Neutrophil (primary cell): ENCODE results near the gene DDX60.
A peak's percentile ranks its signal among the peaks of the same experiment; 100 is the strongest.

Experiments
- H3K27ac ChIP-seq: fragments of 200-600 bp; sonication (generic); 2 replicates; pipeline ENCODE4 v1.5.1; 2016; ENCODE audit warnings: mild to moderate bottlenecking, moderate library complexity
- H3K27me3 ChIP-seq: fragments of 200-600 bp; sonication (generic); 2 replicates; pipeline ENCODE4 v1.6.0; 2016; ENCODE audit warnings: mild to moderate bottlenecking
- H3K36me3 ChIP-seq: fragments of 200-600 bp; sonication (generic); 2 replicates; pipeline ENCODE4 v1.5.1; 2017
- H3K4me1 ChIP-seq, 2 experiments: fragments of 200-600 bp in 1 of 2; sonication (generic) in 1 of 2; 1 replicate in 1 of 2; 2 replicates in 1 of 2; pipeline versions ENCODE4 v1.5.1 to v1.6.1; 2013 to 2016; ENCODE audit warnings: low read depth in 1 of 2, low read length in 1 of 2, mild to moderate bottlenecking in 1 of 2, moderate library complexity in 1 of 2; ENCODE audit not compliant: control insufficient read depth in 1 of 2, insufficient read depth in 1 of 2
- H3K4me3 ChIP-seq, 2 experiments: fragments of 200-600 bp in 1 of 2; sonication (generic) in 1 of 2; 1 replicate in 1 of 2; 2 replicates in 1 of 2; pipeline ENCODE4 v1.5.1; 2013 to 2016; ENCODE audit warnings: low read depth in 1 of 2, low read length in 1 of 2, mild to moderate bottlenecking in 1 of 2, moderate library complexity in 1 of 2
- H3K9me3 ChIP-seq: fragments of 200-600 bp; sonication (generic); 2 replicates; pipeline ENCODE4 v1.5.1; 2016
- TF ChIP-seq, protein P1 (sequence below): fragments of 200-600 bp; sonication (generic); IDR thresholded peaks from 2 replicates; pipeline ENCODE4 v1.5.1; 2016; ENCODE audit warnings: antibody characterized with exemption

The DDX60 gene

GRCh38 chr4:168318266-168318895, at the start of gene DDX60:
TSS of gene DDX60 (minus strand) at chr4:168318752. CDS start at chr4:168311259, 7,493 bp downstream.
- Histone ChIP-seq H3K9me3 (no peaks in the 10 kb centered on the region), H3K27ac (peak within 1 kb of the TSS; percentile 76), H3K27me3 (no peaks in the 10 kb centered on the region), H3K4me1 (peaks cover 8 to 13% of the 10 kb centered on the region in 2 experiments), H3K4me3 (peak within 1 kb of the TSS; percentile 68 to 84), H3K36me3 (no peaks in the 10 kb centered on the region)
- TF ChIP-seq, protein P1, sequence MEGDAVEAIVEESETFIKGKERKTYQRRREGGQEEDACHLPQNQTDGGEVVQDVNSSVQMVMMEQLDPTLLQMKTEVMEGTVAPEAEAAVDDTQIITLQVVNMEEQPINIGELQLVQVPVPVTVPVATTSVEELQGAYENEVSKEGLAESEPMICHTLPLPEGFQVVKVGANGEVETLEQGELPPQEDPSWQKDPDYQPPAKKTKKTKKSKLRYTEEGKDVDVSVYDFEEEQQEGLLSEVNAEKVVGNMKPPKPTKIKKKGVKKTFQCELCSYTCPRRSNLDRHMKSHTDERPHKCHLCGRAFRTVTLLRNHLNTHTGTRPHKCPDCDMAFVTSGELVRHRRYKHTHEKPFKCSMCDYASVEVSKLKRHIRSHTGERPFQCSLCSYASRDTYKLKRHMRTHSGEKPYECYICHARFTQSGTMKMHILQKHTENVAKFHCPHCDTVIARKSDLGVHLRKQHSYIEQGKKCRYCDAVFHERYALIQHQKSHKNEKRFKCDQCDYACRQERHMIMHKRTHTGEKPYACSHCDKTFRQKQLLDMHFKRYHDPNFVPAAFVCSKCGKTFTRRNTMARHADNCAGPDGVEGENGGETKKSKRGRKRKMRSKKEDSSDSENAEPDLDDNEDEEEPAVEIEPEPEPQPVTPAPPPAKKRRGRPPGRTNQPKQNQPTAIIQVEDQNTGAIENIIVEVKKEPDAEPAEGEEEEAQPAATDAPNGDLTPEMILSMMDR = no peak

- Histone ChIP-seq H3K27ac (peak overlapping the region; percentile 11), H3K36me3 (peaks cover 43% of the 10 kb centered on the region), H3K27me3 (no peaks in the 10 kb centered on the region), H3K4me1 (no peaks in the 10 kb centered on the region), H3K4me3 (no peak overlapping the region), H3K9me3 (no peaks in the 10 kb centered on the region)
- TF ChIP-seq, protein P1 = no peak
These were observed 48.5 kb upstream of the DDX60 start for GRCh38 chr4:168367065-168367464.

DNA sequence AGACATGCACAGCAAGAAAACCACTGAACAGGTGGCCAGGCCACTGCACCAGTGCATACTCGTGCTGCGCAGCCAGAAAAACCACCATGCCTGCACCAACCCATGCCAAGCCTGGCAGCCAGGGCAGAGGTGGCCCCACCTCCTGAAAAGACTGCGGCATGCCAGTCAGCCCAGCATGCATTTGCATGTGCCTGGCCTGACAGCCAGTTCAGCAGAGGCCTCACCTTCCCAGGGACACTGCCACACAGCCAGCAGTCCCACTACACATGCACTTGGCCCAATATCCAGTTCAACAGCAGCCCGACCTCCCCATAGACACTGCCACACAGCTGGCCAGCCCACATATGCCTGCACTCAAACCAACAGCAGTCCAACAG, 43.5 kb upstream of the DDX60 start:
- Histone ChIP-seq H3K36me3 (peaks cover 58% of the 10 kb centered on the region), H3K4me3 (no peak overlapping the region), H3K4me1 (no peaks in the 10 kb centered on the region), H3K27ac (no peak overlapping the region), H3K27me3 (no peaks in the 10 kb centered on the region), H3K9me3 (no peaks in the 10 kb centered on the region)
- TF ChIP-seq, protein P1 = no peak

GRCh38 chr4:168361365-168362024, 42.9 kb upstream of the DDX60 start:
- Histone ChIP-seq H3K9me3 (no peaks in the 10 kb centered on the region), H3K27me3 (no peaks in the 10 kb centered on the region), H3K27ac (no peak overlapping the region), H3K36me3 (peaks cover 60% of the 10 kb centered on the region), H3K4me1 (no peaks in the 10 kb centered on the region), H3K4me3 (no peak overlapping the region)
- TF ChIP-seq, protein P1 = no peak

DNA sequence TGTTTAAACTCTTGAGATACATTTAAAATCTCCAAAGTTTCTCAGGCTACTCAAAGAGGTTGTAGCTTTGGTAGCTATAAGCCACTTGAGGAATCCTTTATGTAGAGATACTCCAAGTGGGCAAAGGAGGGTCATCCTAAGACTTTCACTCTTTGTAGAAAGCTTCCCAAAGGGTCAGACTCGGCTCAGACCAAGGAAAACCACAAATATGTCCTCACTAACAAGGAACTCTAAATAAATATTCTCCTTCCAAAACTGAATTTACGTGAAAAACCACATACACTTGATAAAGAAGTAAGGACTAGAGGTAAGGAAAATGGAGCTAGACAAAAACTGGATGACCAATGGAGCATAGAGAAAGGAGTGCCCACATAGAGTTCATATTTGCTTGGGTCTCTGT, 41.7 kb upstream of the DDX60 start:
- Histone ChIP-seq H3K36me3 (peaks cover 60% of the 10 kb centered on the region), H3K27ac (no peak overlapping the region), H3K27me3 (no peaks in the 10 kb centered on the region), H3K4me3 (no peak overlapping the region), H3K4me1 (no peaks in the 10 kb centered on the region), H3K9me3 (no peaks in the 10 kb centered on the region)
- TF ChIP-seq, protein P1 = no peak
